Measurements from ENCODE around the gene SELL.
"Not testable (repeated sequence)": the region's sequence is repeated elsewhere in the genome, so short reads cannot be mapped to it uniquely, and the experiment has no call there.

SELL gene

GRCh38 chr1:169711469-169712308, at the start of gene SELL:
SELL (minus strand) TSS chr1:169711620; CDS start chr1:169711498, 122 bp downstream.
- DNase-seq (ENCODE audit: low spot score): peak; percentile 65

GRCh38 chr1:169759038-169759437, 47.6 kb upstream of the SELL start:
- DNase-seq (ENCODE audit: low spot score): no peak

GRCh38 chr1:169753549-169753948, 42.1 kb upstream of the SELL start:
- DNase-seq (ENCODE audit: low spot score): no peak

GRCh38 chr1:169750041-169750440, 38.6 kb upstream of the SELL start:
- DNase-seq (ENCODE audit: low spot score): no peak

- no peak for DNase-seq (ENCODE audit: low spot score)
These were observed 35.1 kb upstream of the SELL start for GRCh38 chr1:169746550-169746949.

GRCh38 chr1:169745015-169745861, 33.8 kb upstream of the SELL start:
- no peak for DNase-seq (ENCODE audit: low spot score)

- no peak for DNase-seq (ENCODE audit: low spot score)
These were observed 30.4 kb upstream of the SELL start for GRCh38 chr1:169741666-169742394.

- no peak for DNase-seq (ENCODE audit: low spot score)
These were observed 28.6 kb upstream of the SELL start for GRCh38 chr1:169739980-169740379.

- no peak for DNase-seq (ENCODE audit: low spot score)
These were observed 22.5 kb upstream of the SELL start, which contains the start of gene SELE for GRCh38 chr1:169733924-169734323. SELE (minus strand) TSS chr1:169734079; CDS start chr1:169733612, 467 bp downstream.

GRCh38 chr1:169731446-169731845, 20.0 kb upstream of the SELL start:
- no peak for DNase-seq (ENCODE audit: low spot score)

GRCh38 chr1:169729991-169730390, 18.6 kb upstream of the SELL start:
- DNase-seq (ENCODE audit: low spot score): no peak

- DNase-seq (ENCODE audit: low spot score): no peak
These were observed 15.9 kb upstream of the SELL start for GRCh38 chr1:169727307-169727706.

GRCh38 chr1:169726851-169727250, 15.4 kb upstream of the SELL start:
- DNase-seq (ENCODE audit: low spot score): no peak

GRCh38 chr1:169725930-169726329, 14.5 kb upstream of the SELL start:
- DNase-seq (ENCODE audit: low spot score): no peak

- no peak for DNase-seq (ENCODE audit: low spot score)
These were observed 12.7 kb upstream of the SELL start for GRCh38 chr1:169724168-169724567.

- no peak for DNase-seq (ENCODE audit: low spot score)
These were observed 12.3 kb upstream of the SELL start for GRCh38 chr1:169723763-169724162.

GRCh38 chr1:169722779-169723178, 11.4 kb upstream of the SELL start:
- no peak for DNase-seq (ENCODE audit: low spot score)

GRCh38 chr1:169715100-169715499, 3.7 kb upstream of the SELL start:
- not testable (repeated sequence) for DNase-seq (ENCODE audit: low spot score)

GRCh38 chr1:169713090-169713489, 1.7 kb upstream of the SELL start:
- not testable (repeated sequence) for DNase-seq (ENCODE audit: low spot score)

GRCh38 chr1:169712309-169712631, 850 bp upstream of the SELL start:
- DNase-seq (ENCODE audit: low spot score): no peak

- no peak for DNase-seq (ENCODE audit: low spot score)
These were observed 2.8 kb downstream of the SELL start for GRCh38 chr1:169708647-169709046.

GRCh38 chr1:169707912-169708604, 3.4 kb downstream of the SELL start:
- no peak for DNase-seq (ENCODE audit: low spot score)

Measured in germinal center (tissue), 1 donor.